BE2C (cell line): ENCODE data around the gene OR52H1.

Source experiments
- DNase-seq: peaks from one replicate; pipeline ENCODE4 v3.0.0-alpha.2; 2020
- H3K27me3 ChIP-seq: fragments of 250-450 bp; sonication (Bioruptor Pico); 2 replicates; pipeline ENCODE4 v1.5.1; 2020; ENCODE audit warnings: mild to moderate bottlenecking
- H3K36me3 ChIP-seq: fragments of 250-450 bp; sonication (Bioruptor Pico); 2 replicates; pipeline ENCODE4 v1.5.1; 2020; ENCODE audit warnings: mild to moderate bottlenecking
- H3K4me1 ChIP-seq: fragments of 250-450 bp; sonication (Bioruptor Pico); 2 replicates; pipeline ENCODE4 v1.5.1; 2020
- H3K4me3 ChIP-seq: 2 replicates; pipeline ENCODE4 v1.5.1; 2011; ENCODE audit warnings: low read depth, low read length
- H3K9me3 ChIP-seq: fragments of 250-450 bp; sonication (Bioruptor Pico); 2 replicates; pipeline ENCODE4 v1.5.1; 2020
- TF ChIP-seq, protein P1 (sequence below): IDR thresholded peaks from 2 replicates; pipeline ENCODE4 v1.5.1; 2012; ENCODE audit warnings: mild to moderate bottlenecking, low read depth, low read length

Gene OR52H1

GRCh38 chr11:5541427-5541826 is 6.9 kb downstream of the OR52H1 start:
- Histone ChIP-seq H3K9me3 (no peaks in the 10 kb centered on the region), H3K27me3 (no peaks in the 10 kb centered on the region), H3K4me1 (no peaks in the 10 kb centered on the region), H3K4me3 (no peak overlapping the region), H3K36me3 (no peaks in the 10 kb centered on the region)
- TF ChIP-seq, protein P1, sequence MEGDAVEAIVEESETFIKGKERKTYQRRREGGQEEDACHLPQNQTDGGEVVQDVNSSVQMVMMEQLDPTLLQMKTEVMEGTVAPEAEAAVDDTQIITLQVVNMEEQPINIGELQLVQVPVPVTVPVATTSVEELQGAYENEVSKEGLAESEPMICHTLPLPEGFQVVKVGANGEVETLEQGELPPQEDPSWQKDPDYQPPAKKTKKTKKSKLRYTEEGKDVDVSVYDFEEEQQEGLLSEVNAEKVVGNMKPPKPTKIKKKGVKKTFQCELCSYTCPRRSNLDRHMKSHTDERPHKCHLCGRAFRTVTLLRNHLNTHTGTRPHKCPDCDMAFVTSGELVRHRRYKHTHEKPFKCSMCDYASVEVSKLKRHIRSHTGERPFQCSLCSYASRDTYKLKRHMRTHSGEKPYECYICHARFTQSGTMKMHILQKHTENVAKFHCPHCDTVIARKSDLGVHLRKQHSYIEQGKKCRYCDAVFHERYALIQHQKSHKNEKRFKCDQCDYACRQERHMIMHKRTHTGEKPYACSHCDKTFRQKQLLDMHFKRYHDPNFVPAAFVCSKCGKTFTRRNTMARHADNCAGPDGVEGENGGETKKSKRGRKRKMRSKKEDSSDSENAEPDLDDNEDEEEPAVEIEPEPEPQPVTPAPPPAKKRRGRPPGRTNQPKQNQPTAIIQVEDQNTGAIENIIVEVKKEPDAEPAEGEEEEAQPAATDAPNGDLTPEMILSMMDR: no peak
- DNase-seq: no peak

GRCh38 chr11:5536482-5536881 is 11.9 kb downstream of the OR52H1 start:
- Histone ChIP-seq H3K36me3 (no peaks in the 10 kb centered on the region), H3K27me3 (no peaks in the 10 kb centered on the region), H3K9me3 (no peaks in the 10 kb centered on the region), H3K4me1 (no peaks in the 10 kb centered on the region), H3K4me3 (no peak overlapping the region)
- DNase-seq: no peak
- TF ChIP-seq, protein P1: no peak

DNA sequence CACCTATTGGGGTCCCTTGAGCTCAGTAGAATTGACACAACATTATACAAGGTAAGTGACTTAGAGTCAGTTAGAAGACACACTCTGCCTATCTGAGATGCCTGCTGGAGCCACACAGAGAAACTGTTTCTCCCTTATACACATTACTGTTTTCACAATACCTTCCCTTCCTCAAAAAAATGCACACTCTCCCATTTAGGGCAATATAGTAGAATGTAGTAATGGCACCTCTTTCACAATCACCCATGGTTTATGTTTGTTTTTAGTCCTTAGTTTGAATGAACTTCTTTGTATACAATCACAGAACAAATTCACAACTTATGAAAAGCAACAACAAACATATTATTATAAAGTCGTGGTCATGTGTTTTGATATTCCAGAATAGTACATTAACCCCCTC is 14.3 kb downstream of the OR52H1 start:
- Histone ChIP-seq H3K4me1 (no peaks in the 10 kb centered on the region), H3K27me3 (no peaks in the 10 kb centered on the region), H3K4me3 (no peak overlapping the region), H3K36me3 (no peaks in the 10 kb centered on the region), H3K9me3 (no peaks in the 10 kb centered on the region)
- TF ChIP-seq, protein P1: no peak
- no peak for DNase-seq

GRCh38 chr11:5531053-5531831 is 17.1 kb downstream of the OR52H1 start:
- H3K27me3 ChIP-seq: no peaks in the 10 kb centered on the region
- H3K36me3 ChIP-seq: no peaks in the 10 kb centered on the region
- TF ChIP-seq, protein P1: no peak
- no peak for DNase-seq
- no peaks in the 10 kb centered on the region for H3K4me1 ChIP-seq
- H3K9me3 ChIP-seq: no peaks in the 10 kb centered on the region
- H3K4me3 ChIP-seq: no peak overlapping the region

- no peaks in the 10 kb centered on the region for H3K9me3 ChIP-seq
- DNase-seq: no peak
- H3K4me3 ChIP-seq: no peak overlapping the region
- no peaks in the 10 kb centered on the region for H3K36me3 ChIP-seq
- TF ChIP-seq, protein P1: no peak
- no peaks in the 10 kb centered on the region for H3K27me3 ChIP-seq
- no peaks in the 10 kb centered on the region for H3K4me1 ChIP-seq
Measured at GRCh38 chr11:5528495-5528894, 19.8 kb downstream of the OR52H1 start.

DNA sequence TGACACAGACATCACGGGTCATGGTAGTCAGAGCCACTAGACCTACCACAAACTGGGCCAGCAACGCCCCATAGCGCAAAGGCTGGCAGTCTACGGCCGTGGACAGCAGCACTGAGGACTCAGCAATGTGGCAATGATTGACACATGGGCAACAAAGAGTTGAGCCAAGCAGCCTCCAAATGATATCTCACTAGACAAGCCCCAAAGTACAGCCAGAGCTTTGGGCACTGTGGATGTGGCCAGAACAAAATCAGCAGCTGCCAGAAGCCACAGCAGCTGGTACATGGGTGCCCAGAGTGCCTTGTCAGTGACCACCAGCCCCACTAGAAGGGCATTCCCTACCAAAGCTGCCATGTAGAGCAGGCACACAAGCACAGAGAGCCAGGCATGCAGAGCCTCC is 20.6 kb downstream of the OR52H1 start:
- TF ChIP-seq, protein P1: no peak
- no peaks in the 10 kb centered on the region for H3K27me3 ChIP-seq
- no peaks in the 10 kb centered on the region for H3K4me1 ChIP-seq
- no peak for DNase-seq
- no peaks in the 10 kb centered on the region for H3K9me3 ChIP-seq
- no peak overlapping the region for H3K4me3 ChIP-seq
- no peaks in the 10 kb centered on the region for H3K36me3 ChIP-seq
